ENCODE results near the gene MTERF4.

Gene MTERF4, protein sequence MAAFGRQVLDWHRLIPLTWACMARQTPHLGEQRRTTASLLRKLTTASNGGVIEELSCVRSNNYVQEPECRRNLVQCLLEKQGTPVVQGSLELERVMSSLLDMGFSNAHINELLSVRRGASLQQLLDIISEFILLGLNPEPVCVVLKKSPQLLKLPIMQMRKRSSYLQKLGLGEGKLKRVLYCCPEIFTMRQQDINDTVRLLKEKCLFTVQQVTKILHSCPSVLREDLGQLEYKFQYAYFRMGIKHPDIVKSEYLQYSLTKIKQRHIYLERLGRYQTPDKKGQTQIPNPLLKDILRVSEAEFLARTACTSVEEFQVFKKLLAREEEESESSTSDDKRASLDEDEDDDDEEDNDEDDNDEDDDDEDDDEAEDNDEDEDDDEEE

DNA sequence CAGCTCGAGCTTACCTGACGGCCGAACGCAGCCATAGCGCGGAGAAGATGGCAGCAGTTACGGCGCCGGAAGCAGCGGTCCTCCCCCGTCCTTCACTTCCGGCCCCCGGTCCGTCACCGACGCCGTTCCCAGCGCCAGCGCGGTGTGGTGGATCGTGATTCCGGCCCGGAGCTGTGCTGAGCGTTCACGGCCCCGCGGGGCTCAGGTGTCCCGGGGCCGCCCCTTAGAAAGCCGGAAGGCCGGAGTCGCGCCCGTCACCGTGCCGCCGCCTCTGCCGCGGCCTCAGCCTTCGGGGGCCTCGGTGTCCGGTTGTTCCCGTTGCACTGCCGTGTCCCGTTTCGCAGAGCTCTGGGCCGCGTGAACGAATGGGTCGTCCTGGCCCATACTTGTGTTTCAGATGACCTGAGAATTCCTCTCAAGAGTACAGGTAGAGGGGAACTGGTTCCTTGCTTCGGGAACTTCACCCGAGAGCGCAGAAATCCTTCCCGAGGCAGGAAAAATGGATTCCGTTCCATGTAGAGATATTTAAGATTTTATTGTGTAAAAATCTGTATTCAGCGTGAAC, at the start of gene MTERF4:
MTERF4 (minus strand) TSS at position 49 of the 565 bp plus-strand sequence; CDS start at position 35, 14 bp downstream.
- DNase-seq (ENCODE audit: low read depth), result peak; percentile 81

DNA sequence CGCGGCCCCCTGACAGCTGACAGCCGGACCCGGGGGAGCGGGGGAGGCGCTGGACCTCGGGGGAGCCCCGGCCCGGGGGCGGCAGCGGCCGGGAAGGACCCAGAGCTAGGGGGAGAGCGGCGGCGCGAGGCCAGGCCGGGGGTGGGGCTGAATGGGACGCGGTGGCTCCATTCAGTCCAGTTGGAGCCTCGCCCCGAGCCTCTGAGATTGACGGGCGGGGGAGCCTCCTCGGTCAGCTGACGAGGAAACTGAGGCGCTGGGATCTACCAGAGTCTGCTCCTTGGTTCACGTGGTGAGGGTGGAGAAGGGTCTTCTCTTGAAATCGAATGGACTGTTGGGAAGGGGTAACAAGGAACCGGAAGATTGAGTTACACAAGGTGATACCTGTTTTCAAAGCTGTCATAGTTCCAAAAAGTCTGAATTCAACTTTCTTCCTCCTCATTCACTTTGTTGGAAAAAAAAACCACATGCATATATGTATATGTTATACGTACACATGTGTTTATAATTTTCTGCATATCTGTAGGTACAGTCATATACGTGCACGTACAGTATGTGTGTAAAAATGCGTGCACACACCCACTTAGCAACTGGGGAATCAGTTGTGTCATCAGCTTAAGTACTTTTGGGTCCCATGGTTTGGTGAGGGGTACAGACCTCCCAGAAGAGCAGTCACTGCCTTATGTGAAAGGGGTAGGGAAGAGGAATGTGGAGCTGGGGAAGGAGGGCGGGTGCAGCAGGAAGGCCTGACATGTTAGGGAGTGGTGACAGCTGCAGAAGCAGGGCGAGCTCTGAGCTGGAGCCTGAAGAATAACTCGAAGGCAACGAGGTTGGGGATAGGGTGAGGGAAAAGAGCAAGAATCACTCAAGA, 48.8 kb upstream of the MTERF4 start:
- DNase-seq (ENCODE audit: low read depth), result no peak

DNA sequence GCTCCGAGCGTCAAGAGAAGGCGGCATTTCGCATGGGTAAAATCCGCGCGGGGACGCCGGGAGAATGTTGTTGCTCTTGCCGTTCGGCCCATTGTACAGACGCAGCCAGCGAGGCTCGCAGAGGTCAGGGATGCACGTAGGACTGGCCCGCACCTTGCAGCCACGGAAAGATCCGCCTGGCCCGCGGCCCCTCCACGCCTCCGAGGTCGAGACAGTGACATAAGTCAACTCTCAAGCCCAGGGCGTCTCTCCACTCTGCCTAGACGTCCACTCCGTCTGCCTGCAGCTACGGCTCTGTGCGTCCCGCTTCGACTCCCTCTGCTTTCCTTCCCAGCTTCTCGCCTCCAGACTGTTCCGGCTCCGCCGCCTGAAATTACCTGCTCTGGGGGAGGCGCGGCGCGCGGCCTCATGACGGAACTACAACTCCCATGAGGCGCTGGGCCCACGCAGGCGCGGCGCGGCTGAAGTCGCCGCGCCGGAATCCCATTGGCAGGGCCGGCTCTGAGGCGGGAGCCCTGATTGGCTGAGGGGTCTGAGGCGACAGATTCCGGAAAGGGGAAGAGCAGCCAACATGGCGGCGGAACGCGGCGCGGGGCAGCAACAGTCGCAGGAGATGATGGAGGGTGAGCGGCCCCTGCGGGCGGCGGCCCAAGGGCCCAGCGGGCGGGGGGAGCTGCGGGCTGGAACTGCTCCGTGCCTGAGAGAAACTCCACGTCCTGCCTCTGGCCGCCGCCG, 48.0 kb upstream of the MTERF4 start, which contains the start of gene PPP1R7:
PPP1R7 (plus strand) TSS at position 543 of the 735 bp plus-strand sequence; CDS start at position 572, 29 bp downstream.
- peak; percentile 94 for DNase-seq (ENCODE audit: low read depth)

DNA sequence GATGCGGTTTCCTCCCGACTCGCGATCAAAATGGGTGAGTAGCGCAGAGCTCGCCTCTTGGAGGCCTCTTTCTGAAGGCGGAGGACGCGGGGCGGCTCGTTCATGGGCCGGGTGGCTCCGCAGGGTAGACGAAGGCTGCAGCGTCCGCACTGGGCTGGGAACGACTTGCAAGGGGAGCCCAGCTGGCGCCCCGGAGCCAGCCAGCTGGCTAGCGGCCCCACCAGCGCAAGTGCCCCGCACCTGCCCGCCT, 47.5 kb upstream of the MTERF4 start:
- no peak for DNase-seq (ENCODE audit: low read depth)

DNA sequence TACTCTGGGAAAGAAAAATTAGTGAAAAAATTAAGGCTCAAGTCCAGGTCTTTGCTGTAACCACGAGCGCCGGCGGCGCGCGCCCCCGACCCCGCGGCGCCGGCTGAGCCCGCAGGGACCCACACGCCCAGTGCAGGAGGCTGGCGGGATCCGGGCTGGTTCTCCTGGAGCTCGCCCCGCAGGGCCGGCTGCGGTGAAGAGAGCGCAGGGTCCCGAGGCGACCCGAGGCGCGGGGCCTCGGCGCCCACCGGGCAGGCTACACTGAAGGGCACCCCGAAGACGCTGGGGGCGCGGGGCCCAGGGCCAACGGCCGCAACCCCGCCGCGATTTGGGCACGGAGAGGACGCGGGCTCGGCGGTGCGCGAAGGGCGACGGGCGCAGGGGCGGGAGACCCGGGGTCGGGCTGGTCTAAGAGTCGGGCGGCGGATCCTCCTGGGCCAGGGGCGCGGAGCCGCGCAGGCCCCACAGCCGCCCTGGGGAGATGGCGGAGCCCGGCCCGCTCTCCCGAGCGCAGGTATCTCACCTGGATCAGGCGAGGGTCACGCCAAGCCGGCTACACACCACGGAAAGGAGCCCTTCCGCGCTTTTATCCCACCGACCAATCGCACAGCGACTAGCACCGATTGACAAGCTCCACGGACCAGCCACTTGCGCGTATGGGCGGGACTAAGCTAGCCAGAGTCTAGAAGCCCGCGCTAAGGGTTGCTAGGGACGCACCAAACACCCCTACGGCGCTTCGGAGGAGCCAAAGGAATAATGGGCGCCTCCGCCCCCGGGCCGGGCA, 47.0 kb upstream of the MTERF4 start, which contains the start of gene PASK:
PASK (minus strand) TSS at position 582 of the 784 bp plus-strand sequence. CDS start 6,440 bp downstream, outside the sequence.
- peak; percentile 88 for DNase-seq (ENCODE audit: low read depth)

DNA sequence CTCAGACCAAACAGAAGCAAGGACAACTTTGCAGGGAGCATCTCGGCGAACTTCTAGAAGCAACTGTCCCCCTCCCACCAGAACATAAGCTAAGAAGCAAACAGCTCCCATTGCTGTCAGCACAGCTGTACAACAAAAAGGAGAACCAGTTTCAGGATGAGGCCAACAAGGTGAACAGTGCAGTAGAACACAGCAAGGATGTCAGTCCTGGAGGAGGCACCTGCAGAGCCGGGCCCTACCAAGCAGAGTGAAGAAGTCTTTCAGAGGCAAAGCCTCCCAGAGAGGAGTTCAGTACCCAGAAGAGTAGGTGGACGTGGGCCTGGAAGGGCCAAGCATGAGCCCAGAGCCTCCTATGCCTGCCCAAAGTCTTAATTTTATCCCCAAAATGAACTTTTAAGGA, 46.2 kb upstream of the MTERF4 start:
- DNase-seq (ENCODE audit: low read depth), result no peak

DNA sequence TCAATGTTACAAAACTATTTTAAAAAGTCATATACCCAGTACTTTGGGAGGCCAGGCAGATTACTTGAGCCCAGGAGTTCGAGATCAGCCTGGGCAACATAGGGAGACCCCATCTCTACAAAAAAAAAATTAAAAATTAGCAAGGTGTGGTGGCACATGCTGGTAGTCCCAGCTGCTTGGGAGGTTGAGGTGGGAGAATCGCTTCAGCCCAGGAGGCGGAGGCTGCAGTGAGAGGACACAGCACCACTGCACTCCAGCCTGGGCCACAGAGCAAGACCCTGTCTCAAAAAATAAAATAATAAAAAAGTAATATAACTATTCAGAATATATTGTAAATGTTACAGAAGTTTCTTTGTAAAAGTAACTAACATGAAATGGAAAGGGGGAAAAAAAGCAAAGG, 45.2 kb upstream of the MTERF4 start:
- no peak for DNase-seq (ENCODE audit: low read depth)

DNA sequence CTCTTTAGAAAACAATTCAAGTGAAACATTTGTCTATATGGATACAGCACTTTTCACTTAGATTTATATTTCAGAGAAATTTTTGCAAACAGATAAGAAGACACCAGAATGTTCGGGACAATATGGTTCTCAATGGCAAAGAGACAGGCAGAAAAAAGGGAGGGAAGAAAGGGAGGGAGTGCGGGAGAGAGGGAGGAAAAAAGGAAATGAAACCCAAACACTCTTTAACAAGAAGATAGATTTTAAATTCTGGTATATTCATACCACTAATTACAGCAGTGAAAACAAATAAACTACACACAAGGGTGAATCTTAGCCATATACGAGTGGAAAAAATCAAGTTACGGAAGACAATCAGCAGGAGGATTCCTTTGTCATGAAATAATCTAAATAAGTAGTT, 44.2 kb upstream of the MTERF4 start:
- DNase-seq (ENCODE audit: low read depth), result no peak

DNA sequence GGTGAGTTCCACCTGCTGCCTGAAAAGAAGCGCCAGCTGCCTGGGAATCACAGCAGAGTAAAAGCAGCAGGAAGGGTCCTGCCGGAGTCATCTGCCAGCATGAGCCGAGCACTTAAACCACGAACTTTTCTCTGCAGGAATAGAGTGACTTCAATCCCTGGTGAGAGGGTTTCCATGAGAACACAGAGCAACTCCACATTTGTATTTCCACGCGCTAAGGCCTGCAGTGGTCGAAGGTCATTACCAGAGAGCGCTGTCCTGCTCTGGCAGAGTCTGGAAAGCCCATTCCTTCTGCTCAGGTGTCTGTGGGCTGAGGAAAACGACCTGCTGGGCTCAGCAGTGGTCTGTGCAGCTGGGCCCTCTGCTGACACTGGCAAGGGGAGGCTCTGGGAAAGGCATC, 40.5 kb upstream of the MTERF4 start:
- no peak for DNase-seq (ENCODE audit: low read depth)

DNA sequence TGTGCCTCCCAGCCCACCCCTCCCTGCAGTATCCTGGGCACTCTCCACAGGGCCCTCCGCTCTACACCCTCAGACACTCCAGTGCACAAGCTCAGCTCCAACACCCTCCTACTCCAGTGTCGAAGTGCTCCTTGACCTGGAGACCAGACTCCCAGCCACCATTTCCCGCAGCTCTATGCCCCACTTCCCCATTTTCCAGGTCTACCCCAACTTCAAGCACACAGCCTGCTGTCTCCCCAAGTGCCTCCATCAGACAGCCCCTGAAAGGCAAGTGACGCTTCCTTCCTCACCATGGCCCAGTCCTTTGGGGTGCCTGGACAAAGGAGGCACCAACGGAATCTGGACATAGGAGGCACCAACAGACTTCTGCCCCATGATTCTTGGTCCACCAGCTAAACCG, 40.0 kb upstream of the MTERF4 start:
- DNase-seq (ENCODE audit: low read depth), result no peak

DNA sequence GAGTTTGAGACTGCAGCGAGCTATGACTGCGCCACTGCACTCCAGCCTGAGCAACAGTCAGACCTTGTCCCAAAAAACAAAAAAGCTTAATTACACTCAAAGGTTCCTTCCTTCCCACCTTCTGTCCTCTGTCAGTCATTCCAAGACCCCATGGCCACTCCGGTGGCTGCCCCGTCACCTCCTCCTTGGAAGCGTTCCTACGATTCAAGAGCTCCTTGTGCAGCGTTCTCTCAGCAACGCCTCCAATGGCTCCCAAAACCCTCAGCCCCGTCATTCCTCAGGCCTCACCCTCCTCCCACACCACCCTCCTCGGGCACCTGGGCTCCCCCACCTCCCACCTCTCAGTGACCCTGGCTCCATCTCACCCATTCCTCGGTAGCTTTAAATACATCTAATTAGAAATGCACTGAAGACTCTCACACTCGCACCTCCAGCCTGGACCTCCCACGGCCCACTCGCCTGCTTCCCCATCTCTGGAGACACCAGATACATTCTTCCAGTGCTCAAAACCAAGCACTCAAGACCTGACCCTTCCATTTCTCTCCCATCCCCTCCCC, 39.2 kb upstream of the MTERF4 start:
- no peak for DNase-seq (ENCODE audit: low read depth)

DNA sequence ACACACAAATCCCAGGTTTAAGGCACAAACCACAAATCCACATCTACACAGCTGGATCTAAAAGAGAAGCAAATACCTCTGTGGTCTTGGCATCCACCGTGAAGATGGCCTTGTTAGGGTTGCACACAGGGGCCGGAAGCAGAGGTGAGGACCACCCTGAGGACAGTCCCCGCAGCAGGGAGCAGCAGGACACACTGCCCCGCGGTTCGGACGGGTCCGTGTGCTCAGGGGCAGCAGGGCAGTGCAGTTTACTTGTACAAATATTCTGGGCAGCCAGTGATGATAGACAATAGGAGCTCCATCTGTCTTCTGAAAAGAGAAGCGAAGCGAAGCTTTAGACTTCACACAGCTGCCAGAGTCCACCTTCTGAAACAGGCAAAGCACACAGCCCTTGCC, 38.4 kb upstream of the MTERF4 start:
- no peak for DNase-seq (ENCODE audit: low read depth)

DNA sequence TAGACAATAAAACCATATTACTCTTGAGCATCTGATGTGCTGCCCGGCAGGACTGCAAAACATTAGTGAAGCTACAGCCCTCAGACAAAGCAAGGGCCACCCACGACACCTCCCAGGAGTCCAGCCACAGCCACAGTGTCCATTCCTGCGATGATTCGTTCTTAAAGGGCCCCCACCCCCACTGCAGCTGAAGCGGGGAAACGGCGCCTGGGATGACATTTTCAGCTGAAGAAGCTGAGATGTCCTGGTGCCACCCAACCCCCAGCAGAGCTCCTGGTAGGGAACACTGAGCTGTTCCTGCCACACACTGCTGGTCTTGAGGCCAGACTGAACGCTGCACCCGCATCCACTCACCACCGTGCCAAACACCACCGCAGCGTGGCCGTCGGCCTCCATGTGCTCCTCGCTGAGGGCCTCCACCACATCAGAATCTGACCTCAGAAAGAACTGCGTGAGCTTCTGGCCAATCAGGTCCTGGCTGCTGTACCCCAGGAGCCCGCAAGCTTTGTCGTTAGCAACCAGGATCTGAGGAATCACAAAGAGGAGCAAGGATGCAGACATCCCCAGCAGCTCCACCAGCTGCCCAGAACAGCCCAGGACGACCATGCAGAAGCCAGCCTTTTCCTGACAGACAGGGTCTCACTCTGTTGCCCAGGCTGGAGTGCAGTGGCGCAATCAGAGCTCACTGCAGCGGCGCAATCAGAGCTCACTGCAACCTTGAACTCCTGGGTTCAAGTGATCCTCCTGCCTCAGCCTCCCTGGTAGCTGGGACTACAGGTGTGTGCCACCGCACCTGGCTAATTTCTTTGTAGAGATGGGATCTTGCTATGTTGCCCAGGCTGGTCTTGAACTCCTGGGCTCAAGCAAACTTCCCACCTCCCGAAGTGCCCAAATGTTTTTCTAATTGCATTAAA, 37.7 kb upstream of the MTERF4 start:
- no peak for DNase-seq (ENCODE audit: low read depth)

DNA sequence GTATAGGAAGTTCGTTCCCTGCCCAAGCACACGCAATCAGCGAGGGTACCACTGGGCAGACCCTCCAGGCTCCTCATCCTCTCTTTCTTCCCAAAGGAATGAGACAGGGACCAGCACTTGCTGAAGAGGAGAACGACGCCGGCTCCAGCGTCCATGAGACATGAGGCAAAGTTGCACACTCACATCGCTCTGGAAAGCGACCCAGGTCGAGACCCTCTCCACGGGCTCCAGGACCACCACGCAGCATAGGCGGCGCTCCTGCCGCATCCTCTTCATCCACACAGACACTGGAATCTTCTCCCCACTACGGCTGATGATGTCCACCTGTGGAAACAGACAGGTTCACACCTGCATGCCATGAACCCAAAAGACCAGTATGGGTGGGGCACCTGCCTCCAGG, 36.4 kb upstream of the MTERF4 start:
- no peak for DNase-seq (ENCODE audit: low read depth)

DNA sequence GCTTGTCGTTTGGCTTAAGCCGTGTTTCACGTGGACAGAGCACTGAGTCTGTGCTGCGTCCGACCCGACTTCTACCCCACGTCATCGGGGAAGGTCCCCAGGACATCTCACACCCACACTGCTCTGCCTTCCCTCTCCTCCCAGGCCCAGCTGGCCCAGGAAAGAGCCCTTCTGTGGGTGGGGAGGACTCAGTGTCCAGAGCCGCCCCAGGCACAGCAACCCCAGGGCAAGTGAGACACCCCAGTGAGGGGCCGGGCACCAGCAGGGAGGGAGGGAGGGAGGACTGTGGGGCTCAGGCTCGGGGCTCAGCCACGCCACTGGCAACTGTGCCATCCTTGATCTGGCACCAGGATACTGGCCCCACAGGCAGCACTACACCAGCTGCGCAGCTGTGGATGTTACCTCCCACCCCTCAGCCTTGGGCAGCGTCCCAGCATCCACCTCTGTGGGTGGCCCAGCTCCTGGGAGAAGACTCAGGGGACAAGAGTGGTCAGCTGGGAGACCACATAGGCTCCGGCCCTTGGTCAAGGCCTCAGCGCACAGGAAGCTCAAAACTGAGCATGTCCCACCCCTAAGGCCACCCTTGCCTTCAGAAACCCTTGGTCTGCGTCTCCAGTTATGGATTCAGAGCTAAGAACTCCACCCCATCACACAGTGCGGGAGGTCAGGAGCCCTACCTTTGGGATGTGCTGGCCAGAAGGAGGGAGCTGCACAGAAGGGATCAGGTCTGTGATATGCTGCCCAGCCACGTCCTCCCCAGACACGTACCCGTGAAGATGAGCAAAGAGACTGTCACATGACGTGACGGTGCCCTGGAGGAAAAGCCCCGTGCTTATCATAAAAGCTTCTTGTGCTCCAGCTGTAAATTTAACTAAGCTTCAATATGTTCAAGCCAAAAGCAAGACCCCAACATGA, 35.4 kb upstream of the MTERF4 start:
- DNase-seq (ENCODE audit: low read depth), result no peak

DNA sequence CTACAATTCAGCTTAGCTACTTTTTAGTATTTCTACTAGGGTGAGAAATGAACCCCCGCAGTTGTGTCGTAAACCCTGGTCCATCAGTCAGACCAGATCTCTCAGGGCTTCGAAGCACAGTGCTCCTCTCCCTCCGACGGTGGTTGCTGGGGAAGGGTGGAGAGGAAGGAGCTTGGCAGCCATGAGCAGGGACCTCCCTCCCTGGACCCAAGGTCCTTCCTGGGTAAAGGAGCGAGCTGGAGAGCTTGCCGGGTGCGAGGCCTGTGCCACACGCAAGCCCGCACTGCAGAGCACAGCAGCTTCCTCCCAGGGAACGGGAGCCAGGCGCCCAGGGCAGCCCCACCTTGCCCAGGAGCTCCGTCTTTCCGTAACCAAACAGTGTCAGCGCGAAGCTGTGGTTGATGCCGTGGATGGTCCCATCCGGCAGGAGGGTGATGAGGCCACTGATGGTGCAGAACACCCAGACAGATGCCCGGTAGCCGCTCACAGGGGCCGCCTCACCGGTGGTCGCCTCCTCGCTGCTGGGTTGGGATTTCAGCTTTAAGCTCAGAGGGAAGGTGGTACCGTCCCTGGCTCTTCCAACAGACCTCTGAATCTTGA, 34.7 kb upstream of the MTERF4 start:
- no peak for DNase-seq (ENCODE audit: low read depth)

DNA sequence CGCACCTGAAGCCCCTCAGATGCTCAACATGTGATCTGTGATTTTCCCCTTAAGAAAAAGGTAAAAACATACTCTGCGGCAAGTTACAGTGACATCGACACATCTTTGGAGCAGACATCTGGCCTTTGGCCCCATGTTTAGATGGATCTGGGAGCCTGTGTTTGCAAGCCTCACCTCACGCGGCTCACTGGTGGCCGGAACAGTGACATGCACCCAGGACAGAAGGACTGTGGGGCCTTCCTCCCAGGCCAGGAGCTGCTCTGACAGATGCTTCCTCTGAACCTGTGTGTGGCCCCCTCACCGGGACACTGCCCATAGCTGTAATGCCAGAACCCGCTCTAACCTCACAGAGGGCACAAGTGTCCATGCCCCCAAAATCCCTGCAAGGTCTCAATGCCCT, 34.1 kb upstream of the MTERF4 start:
- DNase-seq (ENCODE audit: low read depth), result no peak

DNA sequence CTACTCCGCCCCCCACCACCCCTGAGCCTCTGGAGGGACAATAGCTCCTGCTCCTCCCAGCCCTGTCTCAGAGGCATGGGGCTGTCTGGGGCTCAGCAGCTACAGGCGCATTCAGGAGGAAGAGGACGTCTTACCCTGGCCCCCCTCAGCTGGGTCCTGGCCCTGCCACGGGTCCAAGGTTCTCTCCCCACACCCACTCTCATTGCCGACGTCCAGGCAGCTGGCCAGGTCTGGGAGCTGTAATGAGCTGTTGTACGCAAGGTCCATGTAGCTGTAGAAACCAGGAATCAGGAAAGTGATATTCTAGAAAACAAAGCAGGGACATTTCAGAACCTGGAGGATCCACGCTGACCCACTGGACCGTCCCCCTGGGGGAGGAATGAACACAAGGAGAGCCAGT, 33.6 kb upstream of the MTERF4 start:
- no peak for DNase-seq (ENCODE audit: low read depth)

DNA sequence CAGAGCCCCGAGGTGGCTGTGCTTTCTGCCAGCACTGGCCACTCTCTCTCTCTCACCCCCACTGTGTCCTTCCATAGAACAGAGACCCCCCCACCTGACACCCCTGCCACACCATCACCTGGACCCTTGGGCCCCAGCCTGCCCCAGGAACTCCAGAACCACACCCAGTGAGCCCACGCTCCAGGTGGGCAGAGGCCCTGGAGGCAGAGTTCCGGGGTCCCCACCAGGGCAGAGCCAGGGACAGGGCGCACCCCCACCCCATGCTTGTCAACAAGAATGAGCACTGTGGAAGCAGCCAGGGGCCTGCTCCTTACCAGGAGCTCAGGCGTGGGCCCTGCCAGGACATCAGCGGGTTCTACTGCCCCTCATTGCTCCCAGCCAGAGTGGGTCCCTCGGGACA, 32.6 kb upstream of the MTERF4 start:
- DNase-seq (ENCODE audit: low read depth), result no peak
